ENCODE results near the gene FBXL5.

FBXL5 gene, protein sequence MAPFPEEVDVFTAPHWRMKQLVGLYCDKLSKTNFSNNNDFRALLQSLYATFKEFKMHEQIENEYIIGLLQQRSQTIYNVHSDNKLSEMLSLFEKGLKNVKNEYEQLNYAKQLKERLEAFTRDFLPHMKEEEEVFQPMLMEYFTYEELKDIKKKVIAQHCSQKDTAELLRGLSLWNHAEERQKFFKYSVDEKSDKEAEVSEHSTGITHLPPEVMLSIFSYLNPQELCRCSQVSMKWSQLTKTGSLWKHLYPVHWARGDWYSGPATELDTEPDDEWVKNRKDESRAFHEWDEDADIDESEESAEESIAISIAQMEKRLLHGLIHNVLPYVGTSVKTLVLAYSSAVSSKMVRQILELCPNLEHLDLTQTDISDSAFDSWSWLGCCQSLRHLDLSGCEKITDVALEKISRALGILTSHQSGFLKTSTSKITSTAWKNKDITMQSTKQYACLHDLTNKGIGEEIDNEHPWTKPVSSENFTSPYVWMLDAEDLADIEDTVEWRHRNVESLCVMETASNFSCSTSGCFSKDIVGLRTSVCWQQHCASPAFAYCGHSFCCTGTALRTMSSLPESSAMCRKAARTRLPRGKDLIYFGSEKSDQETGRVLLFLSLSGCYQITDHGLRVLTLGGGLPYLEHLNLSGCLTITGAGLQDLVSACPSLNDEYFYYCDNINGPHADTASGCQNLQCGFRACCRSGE
- total RNA-seq: 90.8 to 120 reads per million in 2 experiments

DNA sequence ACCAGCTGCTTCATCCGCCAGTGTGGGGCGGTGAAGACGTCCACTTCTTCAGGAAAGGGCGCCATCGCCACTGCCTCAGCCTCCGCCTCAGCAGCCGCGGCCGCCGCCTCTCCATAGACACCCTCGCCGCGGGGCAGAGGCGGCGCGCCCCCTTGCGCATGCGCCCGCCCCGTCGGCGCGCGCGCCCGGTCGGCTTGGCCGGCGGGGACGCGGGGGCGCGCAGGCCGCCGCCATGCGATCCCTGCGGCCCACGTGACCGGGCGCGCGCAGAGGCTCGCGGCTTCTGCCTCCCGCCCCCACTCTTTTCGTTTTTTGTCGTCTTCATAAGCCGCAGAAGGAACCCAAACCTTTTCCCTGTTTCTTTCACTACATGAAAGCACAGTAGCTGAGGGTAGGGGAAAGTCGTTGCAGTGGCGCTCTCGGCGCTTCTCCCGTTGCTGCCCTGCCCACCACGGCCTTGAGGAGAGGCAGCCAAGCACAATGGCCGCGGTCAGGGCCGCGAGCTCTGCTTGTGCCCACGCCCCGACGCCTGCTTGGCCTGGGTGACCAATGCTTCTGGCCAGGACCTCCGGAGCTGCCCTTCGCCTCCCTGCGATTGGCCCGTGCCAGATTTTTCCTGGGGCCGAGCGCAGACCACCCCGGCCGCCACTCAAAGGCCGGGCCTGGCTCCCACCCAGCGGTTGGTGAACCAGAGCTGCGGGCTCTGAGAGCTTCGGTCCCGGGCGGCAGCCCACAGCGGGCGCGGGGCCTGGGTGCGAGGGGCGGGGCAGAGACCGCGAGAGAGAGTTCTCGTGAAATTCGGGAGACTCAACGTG is at the start of gene FBXL5:
FBXL5 (minus strand) TSS at position 135 of the 815 bp plus-strand sequence; CDS start at position 65, 70 bp downstream.
- peak; percentile 73 for DNase-seq (ENCODE audit: low read depth)

DNA sequence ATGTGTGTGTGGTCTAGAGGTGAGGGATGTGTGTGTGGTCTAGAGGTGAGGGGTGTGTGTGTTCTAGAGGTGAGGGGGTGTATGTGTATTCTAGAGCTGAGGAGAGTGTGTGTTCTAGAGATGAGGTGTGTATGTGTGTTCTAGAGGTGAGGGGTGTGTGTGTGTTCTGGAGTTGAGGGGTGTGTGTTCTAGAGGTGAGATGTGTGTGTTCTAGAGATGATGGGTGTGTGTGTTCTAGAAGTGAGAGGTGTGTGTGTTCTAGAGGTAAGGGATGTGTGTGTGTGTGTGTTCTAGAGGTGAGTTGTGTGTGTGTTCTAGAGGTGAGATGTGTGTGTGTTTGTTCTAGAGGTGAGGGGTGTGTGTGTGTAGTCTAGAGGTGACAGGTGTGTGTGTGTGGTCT is 49.0 kb upstream of the FBXL5 start:
- DNase-seq (ENCODE audit: low read depth): no peak

DNA sequence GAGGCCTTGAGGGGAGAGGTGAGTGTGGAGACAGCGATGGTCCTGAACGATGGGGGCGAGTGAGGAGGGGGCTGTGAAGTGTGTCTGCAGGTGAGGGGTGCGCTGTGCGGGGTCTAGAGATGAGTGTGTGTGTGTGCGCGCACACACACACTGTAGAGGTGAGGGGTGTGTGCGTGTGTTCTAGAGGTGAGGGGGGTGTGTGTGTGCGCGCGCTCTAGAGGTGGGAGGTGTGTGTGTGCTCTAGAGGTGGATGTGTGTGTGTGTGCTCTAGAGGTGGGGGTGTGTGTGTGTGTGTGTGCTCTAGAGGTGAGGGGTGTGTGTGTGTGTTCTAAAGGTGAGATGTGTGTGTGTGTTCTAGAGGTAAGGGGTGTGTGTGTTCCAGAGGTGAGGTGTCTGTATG is 48.3 kb upstream of the FBXL5 start:
- no peak for DNase-seq (ENCODE audit: low read depth)

DNA sequence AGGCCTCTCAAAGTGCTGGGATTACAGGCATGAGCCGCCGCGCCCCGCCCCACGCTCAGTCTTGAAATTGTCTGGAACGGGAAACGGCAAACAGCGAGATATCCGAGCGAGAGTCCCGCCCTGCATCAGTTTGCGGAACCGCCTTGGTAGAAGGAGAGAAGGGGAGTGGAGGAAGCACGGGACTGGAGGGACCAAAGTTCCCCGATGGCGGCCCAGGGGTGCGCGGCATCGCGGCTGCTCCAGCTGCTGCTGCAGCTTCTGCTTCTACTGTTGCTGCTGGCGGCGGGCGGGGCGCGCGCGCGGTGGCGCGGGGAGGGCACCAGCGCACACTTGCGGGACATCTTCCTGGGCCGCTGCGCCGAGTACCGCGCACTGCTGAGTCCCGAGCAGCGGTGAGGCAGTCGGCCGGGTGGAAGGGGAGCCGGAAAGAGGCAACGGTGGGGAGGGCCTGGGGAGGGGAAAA is 47.8 kb upstream of the FBXL5 start, which contains the start of gene BST1:
BST1 (plus strand) TSS at position 125 of the 463 bp plus-strand sequence; CDS start at position 205, 80 bp downstream.
- DNase-seq (ENCODE audit: low read depth): peak; percentile 23

DNA sequence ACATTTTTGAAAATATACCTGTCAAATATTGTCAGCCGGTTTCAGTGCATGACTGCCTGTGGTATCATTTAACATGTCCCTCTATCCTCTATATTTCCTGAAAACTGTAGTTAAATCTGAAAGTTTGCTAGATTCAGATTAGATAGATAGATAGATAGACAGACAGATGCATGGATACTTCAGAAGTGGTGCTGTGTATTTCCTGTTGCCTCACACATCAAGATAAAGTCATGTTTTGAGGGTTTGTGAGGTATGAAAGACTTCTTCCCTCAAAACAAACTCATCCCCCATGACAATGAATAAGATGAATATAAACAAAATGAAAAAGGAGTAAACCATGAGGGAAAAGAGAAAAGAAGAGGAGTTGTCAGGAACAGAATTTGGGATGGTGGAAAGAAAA is 41.7 kb upstream of the FBXL5 start:
- DNase-seq (ENCODE audit: low read depth): no peak

DNA sequence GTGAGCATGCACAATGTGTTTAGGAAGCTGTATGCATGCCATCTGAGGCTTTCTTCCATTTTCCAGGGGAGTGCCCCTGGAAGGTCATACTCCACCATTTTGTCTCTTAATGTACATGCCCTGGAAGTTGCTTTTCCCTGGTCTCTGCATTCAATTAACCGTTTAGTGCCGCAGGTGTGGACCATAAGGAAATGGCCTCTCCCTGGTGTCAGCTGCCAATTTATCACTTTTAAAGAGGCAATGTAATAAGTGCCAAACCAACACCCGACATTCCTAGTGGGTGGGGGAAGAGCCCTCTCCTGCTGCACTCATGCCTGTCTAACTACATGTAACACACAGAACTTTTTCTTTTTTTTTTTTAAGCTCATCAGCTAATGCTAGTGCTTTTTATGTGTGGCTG is 40.6 kb upstream of the FBXL5 start:
- DNase-seq (ENCODE audit: low read depth): no peak

DNA sequence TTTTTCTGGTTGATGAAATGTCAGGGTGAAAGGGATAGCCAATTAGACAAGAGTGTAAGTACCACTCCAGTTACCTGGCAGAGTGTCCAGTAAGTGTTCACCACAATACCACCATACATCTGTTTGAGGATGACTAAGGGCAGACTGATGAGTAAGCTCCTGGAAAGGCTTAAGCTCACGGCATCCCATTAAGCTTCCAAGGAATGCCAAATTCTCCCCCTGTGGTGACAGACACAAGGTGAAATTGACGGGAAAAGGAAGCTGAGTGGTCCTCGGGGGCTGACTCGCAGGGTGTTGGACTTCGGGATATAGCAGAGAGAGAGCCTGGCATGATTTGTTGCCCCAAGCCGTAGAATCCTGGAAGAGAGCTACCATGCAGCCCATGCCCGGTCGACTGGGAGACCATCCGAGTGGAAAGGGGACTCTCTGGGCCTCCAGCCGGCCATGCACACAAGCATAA is 40.1 kb upstream of the FBXL5 start:
- no peak for DNase-seq (ENCODE audit: low read depth)

DNA sequence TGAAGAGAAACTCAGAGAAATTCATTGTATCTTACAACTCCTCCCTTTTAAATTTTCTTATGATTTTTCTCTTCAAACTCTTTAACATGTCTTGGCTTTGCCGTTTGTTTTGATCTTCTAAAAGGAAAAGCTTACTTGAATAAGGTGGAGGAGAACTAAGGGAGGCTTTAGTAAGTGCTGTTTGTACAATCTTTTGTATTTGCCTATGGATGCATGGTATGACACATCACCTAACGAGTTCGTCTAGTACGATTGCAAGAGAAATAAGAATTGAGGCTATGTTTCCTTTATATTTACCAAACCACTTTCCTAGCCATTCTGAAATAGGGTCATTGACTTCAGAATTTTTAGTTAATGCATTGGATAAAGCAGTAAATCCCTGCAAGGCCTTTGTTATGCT is 39.3 kb upstream of the FBXL5 start:
- no peak for DNase-seq (ENCODE audit: low read depth)

DNA sequence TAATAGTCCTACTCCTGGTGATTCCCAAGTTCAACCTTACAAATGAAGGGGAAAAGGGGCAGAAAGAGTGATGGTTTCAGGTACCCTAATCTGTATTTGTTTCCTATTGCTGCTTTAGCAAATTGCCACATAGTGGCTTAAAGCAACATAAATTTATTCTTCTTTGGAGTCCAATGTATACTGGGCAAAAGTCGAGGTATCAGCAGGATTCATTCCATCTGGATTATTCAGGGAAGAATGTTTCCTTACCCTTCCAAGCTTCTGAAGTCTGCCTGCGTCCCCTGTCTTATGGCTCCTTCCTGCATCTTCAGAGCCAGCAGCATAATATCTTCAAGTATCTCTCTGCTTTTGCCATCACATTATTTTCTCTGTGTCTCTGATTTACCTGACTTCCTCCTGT is 37.4 kb upstream of the FBXL5 start:
- DNase-seq (ENCODE audit: low read depth): no peak

DNA sequence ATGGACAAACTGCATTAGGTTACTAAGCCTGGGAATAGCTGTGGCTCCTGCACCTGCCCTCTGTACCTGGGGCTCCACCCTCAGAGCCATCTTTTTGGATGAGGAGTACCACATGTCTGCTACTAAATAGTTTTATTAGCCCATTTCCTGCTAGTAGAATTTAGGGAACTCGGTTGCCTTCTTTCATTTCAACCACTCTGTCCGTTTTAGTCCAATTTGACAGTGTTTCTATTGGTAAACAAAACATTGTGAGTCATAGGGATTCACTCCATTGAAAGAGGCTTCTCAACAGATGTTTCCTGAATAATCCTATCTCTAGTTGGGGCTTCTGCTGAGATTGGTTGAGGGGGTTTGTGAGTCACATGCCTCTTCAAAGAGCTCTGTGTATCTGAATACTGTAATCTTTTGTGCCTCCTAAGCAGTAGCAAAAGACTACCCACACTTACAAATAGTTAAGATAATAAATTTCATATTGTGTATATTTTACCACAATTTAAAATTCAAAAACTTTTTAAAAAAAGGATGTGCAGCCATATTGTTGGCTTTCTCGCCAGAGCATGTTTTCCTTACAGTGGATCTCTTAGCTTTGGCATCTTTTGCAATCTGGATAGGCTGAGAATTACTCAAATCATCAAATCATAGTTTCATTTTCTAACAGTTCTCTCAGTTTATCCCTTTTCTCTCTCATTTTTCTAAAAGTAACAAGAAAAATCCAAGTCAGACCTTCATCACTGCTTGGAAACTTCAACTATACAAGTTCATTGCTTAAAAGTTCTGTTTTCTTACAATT is 36.4 kb upstream of the FBXL5 start:
- no peak for DNase-seq (ENCODE audit: low read depth)

DNA sequence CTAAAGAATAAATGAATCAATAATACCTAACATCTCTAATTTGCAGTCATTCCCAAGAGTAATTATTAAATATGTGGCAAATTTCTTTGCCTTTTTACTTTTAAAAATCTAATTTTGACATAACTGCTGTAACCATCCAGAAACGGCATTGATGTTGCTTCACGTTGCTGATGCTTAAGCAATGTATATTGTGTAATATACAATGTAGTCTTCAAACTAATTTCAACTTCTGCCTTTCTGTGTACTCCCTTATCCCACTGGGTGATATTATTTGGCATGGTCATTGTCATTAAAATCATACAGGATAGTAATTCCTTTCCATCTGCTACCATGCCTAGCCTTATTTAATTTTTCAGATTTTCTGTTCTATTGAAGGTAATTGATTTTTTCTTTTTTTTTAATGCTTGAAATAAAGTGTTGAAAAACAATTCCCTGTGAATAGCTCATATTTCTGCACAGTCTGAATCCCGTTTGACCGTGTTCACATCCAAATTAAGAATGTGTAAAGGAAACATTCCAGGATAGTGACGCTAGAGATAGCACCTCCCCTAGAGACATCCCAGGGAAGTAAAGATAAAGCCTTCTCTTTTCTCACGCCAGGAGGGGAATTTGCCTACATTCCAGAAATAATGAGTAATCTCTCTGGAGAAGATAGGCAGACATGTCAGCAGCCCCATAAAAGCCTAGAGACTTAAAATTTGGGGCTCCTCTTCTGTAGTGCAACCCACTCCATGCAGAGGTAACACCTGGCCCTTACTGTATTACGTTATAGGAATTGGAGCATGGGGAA is 35.1 kb upstream of the FBXL5 start:
- DNase-seq (ENCODE audit: low read depth): no peak

DNA sequence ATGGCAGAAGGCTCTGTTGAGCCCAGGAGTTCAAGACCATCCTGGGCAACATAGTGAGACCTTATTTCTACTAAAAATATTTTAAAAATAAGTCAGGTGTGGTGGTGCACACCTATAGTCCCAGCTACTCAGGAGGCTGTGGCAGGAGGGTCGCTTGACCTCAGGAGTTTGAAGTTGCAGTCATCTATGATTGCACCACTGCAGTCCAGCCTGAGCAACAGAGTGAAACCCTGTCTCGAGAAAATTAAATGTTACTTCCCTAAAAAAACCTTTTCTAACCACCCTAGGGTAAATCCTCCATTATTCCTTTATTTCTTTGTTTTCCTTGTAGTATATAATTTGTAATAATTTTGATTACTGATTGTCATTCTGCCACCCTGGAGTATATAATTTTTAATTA is 34.4 kb upstream of the FBXL5 start:
- no peak for DNase-seq (ENCODE audit: low read depth)

DNA sequence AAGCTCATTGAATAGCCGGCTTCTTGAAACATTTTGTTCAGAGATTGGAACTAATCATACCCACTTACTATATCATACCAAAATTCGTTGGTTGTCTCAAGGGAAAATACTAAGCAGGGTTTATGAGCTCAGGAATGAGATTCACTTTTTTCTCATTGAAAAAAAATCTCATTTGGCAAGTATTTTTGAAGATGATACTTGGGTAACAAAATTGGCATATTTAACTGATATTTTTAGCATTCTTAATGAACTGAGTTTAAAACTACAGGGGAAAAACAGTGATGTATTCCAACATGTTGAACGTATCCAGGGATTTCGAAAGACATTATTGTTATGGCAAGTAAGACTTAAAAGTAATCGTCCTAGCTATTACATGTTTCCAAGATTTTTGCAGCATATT is 32.9 kb upstream of the FBXL5 start:
- DNase-seq (ENCODE audit: low read depth): no peak

DNA sequence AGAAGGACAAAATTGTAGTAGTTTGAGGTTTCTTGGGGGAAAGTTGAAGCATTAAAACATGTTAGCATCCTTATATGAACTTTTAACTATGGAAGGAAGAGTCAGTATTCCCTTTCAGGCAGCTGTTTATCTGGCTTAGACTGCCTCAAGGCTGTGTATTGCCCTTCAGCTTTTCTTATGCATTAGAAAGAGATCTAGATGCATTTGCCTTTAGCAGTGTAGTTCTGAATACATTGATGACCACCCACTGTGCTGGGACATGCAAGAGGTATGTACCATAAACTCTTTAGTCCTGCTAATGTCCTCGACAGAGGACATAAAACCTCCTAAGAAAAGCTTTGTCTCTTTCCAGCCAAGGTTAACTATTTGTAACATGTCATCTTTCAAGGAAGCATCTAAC is 29.3 kb upstream of the FBXL5 start:
- no peak for DNase-seq (ENCODE audit: low read depth)

DNA sequence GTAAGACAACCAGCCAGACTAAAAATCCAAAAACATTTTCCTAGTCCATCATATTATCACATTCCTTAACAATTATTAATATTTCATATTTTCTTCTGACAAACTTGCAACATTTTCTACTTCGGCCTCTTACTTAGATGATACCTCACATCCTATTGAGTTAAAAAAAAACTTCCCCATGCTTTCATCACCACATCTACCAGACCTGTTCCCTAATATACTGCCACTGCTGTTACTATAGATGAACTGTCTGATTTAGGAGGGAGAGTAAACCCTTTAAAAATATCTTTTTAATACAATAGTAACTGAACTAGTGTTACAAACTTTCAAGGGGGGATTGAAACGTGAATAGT is 28.0 kb upstream of the FBXL5 start:
- no peak for DNase-seq (ENCODE audit: low read depth)

DNA sequence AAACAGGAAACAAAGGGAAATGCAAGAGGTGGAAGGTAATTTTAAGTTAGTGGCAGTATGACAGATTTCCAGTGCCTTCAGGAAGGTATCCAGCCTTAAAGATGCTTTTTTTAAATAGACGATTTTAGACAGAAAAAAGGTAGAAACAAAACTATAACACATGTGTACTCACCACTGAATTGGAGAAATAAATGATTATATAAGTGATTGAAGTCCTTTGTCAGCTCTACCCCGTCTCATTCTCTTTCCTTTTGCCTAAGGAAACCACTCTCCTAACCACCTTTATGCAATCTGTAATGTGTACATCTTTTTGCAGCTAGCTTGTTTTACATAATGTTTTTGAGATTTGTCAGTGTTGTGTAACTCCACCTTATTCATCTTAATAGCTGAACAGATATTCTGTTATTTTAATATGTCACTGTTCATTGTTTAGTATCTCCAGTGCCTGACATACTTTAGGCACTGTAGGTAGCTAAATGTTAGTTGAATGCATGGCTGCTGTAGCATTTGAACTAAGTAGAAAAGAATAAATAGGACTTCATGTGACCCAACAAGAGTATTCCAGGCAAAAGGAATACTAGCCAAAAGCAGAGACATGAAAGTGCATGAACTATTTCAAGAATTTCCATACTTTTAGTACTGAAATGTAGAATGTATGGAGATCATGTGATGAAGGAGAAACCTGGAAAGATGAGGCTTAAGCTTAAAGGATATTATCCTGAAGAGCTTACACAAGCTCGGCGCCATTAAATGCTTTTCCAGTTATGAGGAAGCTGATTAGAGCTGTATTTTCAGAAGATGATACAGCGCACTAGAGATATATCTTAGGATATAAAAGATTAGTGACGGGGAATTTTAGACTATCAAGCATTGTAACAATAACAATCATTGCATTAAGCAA is 27.3 kb upstream of the FBXL5 start:
- no peak for DNase-seq (ENCODE audit: low read depth)

DNA sequence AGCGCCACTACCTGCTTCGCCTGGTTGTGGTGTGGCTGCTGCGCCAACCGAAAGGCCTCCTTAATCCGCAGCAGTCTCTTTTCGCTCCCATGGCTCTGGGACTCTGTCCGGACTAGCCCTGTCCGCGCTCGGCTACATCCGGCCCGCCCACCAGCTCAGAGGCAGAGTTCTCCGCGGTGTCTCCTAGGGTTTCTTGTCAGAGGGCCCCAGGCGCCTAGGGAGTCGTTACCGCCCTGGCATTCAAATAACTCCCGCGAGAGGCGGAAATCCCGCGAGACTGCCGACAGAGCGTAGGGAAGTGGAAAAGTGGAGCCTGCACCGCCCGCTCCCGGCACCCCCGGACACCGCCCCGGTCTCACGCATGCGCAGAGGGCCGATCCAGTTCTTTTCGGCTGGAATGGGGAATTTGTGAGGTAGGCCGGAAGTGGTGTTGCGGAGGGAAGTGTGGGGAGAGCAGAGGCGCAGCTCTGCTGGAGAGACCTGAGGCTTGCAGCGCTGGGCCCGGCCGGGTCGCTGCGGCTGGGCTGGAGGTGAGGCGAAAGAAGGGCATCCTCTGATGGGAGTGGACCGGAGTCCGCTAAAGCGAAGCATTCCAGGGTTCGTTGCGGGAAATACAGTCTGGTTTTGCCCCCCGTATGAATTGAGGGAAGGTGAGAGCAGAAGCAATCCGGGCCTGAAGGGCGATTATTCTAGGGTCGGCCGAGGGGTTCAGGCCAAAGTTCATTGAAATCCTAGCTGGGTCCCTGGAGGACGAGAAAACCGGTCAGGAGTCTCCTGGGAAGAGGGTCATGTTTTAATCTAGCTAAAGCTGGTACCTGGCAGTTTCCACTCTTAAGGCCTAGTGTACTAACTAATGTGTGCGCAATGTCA is 26.4 kb upstream of the FBXL5 start, which contains the start of gene FAM200B:
FAM200B (plus strand) TSS at position 456 of the 870 bp plus-strand sequence. CDS start 5,151 bp downstream, outside the sequence.
- DNase-seq (ENCODE audit: low read depth): peak; percentile 95

DNA sequence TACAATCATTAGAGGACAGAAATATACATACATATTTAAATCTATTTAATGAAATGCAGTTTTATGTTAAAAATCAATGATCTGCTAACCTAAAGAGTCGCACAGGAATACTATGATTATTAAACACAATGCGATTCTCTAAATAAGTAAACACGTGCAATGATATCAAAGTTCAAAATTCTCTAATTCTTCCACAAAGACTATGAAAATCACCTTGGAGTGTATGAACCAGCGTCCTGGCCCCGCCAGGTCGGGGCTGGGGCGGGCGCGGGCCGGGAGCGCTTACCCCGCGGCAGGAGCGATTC is 25.9 kb upstream of the FBXL5 start:
- no peak for DNase-seq (ENCODE audit: low read depth)
